ENCODE results near the gene BUD23.
"Not testable (repeated sequence)": the region's sequence is repeated elsewhere in the genome, so short reads cannot be mapped to it uniquely, and the experiment has no call there.

BUD23 gene

DNA sequence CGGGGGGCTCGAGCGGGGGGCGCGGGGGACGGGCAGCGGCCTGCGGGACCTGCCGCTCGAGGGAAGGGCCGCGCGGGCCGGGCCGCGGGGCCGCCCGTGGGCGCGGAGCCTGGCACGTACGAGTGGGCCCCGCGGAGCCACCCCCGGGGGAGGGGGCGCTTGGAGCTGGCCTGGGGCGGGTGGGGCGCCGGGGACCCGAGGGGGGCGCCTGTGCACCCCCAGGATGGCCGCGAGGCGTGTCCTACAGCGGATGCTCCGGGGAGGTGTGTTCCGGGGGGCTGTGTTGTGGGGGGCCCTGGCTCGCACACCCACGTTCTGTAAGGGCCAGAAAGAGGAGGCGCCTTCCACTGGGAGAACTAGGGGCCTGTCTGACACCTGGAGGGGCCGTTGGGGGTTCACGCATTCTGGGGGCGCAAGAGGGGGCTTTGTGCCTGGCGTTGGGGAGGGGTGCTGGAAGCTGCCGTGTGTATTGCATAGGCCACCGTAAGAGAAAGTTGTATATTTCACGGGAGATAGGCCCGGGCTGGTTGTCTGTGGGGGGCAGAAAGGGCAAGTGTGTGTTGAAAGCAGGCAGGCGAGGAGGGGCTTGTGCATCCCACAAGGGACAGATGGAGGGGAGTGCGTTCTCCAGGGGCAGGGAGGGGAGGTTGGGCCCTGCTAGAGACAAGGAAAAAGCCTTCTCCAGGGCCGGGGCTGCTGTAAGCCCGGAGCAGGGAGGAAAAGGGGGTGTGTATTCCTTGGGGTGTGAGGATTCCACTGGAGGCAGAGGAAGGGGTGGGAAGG, 15.1 kb upstream of the BUD23 start:
- DNase-seq (ENCODE audit: low spot score) = no peak

DNA sequence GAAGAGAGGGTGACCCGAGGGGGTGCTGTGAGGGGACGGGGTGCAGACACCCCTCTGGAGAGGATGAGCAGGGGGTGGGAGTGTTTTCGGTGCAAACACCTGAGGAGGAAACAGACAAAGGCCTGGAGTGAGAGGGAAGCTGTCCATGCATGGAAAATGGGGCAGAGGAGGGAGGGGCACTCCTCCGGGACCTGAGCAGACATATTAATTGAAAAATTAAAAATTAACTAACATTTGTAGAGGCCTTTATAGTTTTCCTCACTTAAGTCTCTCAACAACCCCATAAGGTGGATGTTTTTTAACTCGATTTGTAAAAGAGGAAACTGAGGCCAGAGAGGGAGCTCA, 14.5 kb upstream of the BUD23 start:
- DNase-seq (ENCODE audit: low spot score) = no peak

DNA sequence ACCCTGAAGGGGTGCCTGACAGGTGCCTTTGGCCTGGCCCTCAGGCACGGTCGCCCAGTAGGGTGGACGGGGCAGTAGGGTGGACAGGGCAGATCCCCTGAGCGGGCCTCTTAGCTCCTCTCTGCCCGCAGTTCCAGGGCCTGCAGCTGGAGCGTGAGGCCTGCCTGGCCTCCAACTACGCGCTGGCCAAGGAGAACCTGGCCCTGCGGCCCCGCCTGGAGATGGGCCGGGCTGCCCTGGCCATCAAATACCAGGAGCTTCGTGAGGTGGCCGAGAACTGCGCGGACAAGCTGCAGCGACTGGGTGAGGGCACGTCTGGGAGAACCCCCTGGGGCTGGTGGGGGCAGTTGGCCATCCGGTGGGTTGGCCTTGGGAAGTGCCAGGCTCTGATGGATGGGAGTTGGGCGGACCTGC, 14.1 kb upstream of the BUD23 start:
- DNase-seq (ENCODE audit: low spot score) = no peak

DNA sequence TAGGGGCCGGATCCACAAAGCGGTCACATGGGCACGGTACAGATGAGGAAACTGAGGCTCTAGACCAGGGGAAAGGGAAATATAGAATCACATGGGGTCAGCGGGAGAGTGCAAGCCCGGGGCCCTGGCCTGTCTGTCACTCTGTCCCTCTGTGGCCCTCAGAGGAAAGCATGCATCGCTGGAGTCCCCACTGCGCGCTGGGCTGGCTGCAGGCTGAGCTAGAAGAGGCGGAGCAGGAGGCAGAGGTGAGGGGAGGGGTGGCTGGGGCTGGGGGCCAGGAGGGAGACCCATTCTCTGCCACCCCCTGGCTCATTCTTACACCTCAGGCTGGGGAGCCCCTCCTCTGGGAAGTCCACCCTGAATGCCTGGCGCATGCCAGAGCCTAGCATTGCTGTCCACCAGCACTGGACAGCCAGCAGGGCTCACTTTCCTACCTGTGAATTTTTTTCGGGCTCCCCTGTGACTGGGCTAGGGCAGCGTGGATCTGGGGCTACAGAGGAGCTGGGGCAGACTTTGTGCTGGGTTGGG, 13.5 kb upstream of the BUD23 start:
- DNase-seq (ENCODE audit: low spot score) = no peak

DNA sequence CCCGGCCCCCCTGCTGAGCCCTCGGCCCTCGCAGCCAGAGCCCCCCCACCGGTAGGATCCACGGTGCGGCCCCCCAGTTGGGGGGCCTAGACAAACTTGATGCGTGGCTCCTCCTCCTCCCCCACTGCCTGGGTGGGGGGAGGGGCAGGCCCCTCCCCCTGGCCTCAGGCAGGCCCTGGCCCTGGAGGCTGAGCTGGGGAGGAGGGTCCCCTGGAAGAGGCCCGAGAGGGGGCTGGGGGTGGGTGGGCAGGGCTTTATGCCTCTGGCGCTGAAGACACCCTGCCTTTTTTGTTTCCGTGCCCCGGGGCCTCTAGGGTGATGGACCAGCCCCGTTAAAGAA, 12.1 kb upstream of the BUD23 start:
- no peak for DNase-seq (ENCODE audit: low spot score)

DNA sequence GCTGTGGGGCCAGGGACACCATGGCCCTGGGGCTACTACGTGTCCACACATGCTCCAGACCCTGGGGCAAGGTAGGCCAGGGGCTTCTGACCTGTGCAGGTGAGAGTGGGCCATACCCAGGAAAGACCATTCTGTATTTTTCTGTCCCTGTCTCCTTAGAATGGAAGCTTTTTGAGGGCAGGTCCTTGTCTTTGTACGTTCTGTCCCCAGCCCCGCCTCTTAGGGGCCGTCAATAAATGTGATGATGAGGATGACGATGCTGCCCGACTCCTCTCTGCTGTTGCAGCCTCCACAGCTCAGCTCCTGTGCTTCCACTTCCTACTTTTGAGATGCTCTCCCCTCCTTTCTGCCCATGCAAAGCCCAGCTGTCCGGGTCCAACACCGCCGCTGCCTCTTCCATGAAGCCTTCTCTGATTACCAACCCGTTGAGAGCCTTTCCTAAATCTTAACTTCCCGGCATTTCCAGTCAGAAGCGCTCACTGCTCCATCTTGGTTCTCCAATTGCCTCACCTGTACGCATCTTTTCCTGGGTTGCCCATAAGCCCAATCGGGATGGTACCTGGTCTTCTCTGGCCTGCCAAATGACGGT, 11.4 kb upstream of the BUD23 start:
- DNase-seq (ENCODE audit: low spot score) = no peak

DNA sequence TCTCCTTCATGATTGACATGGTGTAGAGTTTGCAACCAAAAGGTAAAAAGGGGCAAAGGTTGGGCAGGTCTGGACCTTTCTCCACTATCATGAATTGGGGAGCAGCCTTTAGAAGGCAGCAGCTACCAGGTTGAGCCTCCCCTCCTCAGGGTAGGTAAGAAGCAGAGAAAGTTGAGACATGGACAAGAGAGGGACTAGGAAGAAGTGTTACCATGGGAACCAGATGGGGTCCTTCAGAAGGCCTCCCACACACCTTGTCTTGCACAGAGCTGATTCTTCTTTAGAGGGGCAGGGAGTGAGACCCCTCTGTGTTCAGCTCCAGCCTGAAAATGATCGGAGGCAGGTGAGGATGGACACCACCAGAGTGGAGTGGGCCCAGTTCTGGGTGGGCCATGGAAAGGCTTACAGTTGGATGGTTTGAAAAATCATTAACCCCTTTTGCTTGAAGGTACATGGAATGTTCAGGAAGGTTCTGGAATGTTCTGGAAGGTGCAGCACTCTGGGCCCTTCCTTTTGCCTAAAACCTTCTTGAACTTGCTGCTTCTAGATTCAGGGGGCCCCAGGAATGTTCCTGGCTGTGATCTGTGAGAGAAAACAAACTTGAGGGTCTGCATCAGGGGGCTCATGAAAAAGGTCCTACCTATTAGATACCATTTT, 8.8 kb upstream of the BUD23 start:
- no peak for DNase-seq (ENCODE audit: low spot score)

DNA sequence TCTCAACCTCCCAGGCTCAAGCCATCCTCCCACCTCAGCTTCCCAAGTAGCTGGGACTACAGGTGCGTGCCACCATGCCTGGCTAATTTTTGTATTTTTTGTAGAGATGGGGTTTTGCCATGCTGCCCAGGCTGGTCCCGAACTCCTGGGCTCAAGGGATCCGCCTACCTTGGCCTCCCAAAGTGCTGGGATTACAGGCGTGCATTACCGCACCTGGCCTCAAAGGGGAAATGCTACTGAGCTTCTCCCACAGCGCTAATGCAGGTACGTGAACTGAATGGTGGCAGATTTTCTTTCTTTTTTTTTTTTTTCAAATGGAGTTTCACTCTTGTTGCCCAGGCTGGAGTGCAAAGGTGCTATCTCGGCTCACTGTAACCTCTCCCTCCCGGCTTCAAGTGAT, 7.3 kb upstream of the BUD23 start:
- not testable (repeated sequence) for DNase-seq (ENCODE audit: low spot score)

DNA sequence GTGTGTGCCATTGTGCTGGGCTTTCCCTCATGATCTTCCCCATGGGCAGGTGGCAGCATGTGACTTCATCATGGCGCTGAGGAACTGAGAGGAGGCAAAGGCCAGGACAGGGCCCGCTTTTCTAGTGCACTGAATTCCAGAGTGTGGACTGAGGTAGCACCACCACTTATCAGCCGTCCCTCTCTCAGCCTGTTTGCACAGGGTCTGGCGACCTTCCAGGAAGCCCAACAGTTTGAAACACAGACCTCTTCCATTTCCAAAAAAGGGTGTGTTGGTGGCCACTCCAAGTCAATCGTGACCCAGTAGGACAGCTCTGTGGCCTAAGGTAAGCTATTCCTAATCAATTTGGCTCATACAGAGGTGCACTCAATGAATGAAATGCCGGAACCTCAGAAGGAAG, 4.5 kb upstream of the BUD23 start:
- DNase-seq (ENCODE audit: low spot score) = no peak

DNA sequence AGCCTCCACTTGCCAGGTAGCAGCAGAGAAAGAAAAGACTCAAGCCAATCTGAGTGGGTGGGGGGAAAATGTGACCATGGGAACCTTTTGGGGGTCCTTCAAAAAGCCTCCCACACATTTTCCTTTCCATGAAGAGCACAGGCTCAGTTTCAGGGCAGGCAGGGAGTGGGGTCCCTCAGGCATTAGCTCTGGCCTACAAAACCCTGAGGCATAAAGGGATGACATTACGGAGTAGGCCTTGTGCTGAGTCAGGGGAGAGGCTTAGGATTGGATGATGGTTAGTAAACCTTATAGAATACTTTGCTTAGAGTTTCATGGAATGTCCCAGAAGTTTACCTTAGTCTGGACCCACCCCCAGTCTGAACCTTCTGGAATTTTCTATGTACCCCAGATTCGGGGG, 3.7 kb upstream of the BUD23 start:
- no peak for DNase-seq (ENCODE audit: low spot score)

DNA sequence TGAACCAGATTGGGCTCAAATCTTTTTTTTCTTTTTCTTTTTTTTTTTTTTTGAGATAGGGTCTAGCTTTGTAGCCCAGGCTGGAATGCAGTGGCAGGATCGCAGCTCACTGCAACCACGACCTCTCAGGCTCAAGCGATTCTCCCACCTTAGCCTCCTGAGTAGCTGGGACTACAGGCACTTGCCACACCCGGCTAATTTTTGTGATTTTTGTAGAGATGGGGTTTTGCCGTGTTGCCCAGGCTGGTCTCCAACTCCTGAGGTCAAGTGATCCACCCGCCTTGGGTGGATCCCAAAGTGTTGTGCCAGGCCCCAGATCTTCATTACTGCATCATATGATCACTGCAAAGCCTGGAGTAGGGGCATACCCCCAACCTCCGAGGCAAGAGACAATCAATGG, 2.9 kb upstream of the BUD23 start:
- DNase-seq (ENCODE audit: low spot score) = no peak

DNA sequence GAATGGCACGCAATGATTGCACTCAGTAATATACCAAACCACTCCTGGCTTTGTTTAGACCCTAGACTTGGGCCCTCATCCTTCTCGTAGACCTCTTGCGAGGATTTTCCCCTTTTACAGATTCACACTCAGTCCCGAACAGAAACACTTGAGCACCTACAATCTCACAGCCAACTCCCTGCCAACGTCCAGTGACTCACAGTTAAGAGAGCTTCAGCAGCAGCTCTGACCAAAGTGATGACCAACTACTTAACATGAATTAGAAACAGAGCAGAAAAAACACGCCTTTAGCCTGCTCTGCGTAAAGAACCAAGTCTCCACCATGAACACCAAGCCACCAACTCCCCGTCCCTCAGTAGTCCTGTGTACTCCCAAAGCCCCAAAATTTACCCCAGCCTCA, 2.4 kb upstream of the BUD23 start:
- no peak for DNase-seq (ENCODE audit: low spot score)

DNA sequence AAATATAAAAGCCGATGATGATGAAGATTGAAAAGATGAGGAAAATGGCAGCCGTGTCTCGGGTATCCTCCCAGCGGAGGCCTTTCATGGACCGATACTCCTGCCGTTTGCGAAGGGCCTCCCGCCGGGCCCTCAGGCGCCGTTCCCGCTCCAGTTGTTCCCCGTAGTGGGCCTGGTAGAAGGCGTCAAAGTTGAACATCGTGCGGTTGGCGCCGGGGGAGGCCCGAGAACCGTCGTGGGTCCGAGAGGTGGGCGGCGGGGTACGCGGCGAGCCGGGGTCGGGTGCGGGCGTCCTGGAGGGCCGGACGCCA, 697 bp upstream of the BUD23 start:
- no peak for DNase-seq (ENCODE audit: low spot score)

DNA sequence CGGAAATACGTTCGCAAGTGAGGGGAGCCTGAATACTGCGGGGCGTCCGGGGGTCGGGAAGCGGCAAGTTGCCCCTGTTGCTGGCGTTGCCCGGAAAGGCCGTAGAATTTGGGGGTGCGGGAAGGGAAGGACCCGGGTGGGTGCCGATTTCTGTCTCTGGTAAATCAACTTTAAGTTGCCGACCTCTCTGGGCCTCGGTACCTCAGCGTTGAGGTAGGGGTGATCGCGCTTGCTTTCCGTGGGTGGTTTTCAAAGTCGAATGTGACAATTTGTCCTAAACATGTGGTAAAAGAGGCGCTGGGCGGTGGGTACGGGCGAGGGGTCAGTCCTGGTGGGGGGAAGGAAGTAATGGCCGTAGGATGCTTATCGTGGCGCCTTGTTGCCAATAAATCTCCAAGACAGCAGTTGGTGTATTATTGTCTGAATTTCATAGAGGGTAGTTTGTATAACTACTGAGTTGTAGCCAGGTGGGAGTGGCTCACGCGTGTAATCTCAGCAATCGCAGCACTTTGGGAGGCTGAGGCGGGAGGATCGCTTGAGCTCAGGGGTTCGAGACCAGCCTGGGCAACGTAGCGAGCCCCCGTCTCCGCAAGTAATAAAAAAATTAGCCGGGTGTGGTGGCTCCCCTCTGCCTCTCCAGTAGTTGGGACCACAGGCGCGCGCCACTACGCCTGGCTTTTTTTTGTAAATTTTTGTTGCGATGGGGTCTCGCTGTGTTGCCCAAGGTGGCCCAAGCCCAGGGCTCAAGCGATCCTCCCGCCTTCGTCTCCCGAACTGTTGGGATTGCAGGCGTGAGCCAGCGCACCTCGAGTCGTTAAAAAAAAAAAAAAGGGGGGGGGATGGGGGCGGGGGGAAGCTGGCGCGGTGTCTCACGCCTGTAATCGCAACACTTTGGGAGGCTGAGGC, 644 bp downstream of the BUD23 start:
- DNase-seq (ENCODE audit: low spot score) = no peak

DNA sequence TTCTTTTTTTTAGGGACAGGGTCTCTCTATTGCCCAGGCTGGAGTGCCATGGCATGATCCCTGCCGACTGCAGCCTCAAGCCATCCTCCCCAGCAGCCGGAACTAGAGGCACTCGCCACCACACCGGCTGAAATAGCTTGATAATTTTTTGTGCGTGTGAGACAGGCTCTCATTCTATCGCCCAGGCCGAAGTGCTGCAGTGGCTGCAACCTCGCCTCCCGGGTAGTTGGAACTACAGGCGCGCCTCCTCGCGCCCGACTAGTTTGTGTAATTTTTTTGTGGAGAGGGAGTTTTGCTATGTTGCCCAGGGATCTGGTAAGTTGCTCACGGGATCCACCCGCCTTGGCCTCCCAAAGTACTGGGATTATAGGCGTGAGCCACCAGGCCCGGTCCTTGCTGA, 1.9 kb downstream of the BUD23 start:
- DNase-seq (ENCODE audit: low spot score) = no peak

DNA sequence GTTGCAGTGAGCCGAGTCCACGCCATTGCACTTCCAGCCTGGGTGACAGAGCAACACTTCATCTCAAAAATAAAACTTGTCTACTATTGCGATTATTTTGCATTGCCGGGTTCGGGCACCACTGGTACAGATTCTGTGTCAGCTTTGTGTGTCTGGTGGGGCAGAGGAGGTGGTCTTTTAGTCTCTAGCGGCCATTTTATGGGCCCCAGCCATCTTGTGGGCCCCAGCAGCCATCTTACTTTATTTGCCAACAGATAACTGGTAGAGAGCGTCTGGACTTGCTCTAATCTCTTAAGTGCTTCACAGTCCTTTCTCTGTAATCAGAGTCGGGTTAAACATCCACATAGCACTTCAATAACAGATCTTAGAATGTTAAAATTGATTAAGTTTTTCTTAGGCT, 4.9 kb downstream of the BUD23 start:
- no peak for DNase-seq (ENCODE audit: low spot score)

DNA sequence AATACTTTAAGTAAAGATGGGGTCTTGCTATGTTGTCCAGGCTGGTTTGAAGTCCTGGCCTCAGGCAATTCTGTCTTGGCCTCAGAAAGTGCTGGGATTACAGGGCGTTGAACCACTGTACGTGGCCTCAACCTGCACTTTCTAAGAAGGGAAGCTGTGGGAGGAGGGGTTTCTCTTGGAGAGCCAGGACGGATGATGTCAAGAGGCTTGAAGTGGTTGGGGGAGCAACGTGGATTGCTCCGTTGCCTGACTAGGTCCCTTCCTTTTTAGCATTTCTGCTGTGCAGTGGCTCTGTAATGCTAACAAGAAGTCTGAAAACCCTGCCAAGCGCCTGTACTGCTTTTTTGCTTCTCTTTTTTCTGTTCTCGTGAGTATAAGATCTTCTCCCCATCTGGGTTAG, 7.2 kb downstream of the BUD23 start:
- no peak for DNase-seq (ENCODE audit: low spot score)

DNA sequence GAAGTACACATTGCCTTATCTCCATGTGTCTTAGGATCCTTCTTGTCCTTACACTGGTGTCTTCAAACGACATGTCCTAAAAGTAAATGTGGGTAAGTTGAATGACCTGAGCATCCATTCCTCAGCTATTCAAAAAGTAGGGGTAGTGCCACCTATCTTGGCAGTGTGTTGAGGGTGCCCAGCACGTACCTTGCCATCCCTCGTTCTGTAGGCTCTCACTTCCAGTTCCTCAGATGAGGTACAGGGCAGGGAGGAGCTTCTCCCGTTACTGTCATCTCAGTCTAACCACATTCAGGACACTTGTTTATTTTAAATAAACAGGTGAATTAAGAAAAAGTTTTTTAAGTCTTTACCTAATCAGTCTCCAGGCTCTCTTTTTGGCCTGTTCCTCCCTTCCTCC, 13.0 kb downstream of the BUD23 start:
- no peak for DNase-seq (ENCODE audit: low spot score)

DNA sequence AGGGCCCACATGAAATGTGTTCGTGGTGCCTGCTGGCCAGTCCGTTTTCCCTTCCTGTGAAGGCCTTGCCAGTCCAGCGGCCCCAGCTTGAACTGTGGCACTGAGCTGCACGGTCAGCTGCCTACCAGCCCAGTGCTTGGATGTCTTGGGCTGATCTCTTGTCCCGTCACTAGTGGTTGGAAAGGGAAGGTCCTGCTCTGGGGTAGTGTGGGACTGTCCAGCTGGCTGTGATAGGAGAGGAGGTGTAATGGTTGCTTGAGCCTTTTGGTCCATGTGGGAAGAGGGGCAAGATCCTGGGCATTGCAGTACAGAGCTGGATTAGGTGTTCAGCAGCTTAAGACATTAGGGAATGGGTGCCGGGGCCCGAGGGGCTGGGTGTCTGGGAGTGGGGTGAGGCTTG, 15.0 kb downstream of the BUD23 start:
- DNase-seq (ENCODE audit: low spot score) = no peak

DNA sequence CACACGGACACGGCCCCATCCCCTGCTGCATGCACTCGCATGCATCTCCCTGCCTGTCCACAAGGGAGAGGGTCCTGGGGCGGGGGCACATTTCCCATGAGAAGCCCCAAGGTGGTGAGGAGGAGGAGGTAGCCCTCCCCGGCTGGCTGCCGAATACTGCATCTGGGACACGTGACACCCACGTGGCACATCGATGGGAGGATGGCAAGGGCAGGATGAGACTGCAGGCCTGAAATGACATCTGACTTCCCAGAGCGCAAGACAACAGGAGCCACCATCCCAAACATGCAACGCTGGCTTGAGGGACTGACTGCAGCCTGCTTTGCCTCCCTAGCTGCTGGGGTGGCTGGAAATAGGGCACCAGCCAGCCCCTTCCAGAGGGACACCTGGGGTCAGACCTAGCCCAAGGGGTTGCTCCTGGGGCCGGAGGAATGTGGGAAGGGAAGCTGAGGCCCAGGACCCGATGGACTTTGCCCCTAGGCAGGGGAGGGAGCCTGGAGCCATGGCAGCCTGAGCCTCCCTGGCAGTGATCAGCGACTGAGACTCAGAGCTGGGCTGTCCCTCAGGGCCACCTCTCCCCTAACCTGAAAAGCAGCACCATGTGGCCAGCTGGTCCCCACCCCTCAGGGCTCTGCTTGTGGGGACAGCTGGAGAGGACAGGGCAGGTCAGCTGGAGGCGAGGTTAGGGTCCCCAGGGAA, 16.1 kb downstream of the BUD23 start:
- no peak for DNase-seq (ENCODE audit: low spot score)

DNA sequence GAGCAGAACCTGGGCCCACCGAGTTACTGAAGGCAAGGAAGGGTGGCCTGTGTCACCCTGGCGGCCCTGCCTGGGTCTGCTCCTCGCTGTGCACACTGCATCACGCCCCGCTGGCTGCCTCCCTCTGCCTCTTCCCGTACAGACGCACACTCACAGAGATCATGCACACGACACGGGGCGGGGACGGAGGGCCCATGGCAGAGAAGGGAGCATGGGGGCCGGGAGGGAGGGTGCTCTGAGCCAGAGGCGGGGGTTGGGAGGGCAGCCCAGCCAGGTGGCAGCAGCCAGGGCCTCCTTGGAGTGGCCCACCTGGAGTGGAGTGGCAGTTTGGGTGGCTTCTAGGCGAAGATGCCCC, 16.6 kb downstream of the BUD23 start:
- DNase-seq (ENCODE audit: low spot score) = no peak

DNA sequence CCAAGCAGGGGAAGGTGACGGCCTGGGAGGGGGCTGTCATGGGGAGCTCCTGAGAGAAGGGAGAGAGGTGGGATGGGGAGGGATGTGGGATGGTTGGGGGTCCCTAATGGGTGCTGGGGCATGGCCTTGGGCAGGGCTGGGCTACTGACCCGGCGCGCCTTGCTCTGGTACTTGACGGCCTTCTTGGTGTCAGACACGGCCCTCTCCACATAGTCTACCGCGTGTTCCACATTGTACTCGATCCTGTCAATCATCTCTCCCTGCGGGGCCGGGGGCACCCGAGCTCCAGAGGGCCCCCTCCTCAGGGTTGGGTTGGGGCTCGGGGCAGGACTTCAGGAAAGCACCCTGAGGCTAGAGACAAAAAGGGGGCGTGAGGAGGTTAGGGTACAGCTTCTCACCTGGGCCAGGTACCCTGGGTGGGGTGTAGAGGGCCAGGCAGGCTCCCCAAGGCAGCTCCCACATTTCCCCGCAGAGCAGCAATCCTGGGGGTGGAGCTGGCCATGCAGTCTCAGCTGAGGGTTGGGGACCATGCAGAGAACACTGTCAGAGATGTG, 17.3 kb downstream of the BUD23 start:
- DNase-seq (ENCODE audit: low spot score) = no peak

All from germinal center (tissue), 1 donor.